SJCRH30 (cell line): Measurements from ENCODE around the gene USP24. TPM values are rescaled to one million over a fixed set of nuclear protein-coding genes. Genes with fewer than 3 reads are reported as not detected.
A peak's percentile ranks its signal among the peaks of the same experiment; 100 is the strongest.

Source experiments
- DNase-seq, 2 experiments: peaks; one replicate each; pipeline ENCODE4 v3.0.0-alpha.2; 2015 to 2020
- H3K27ac ChIP-seq: fragments of 250-450 bp; sonication (Bioruptor Pico); 2 replicates; pipeline ENCODE4 v1.5.1; 2020; ENCODE audit warnings: mild to moderate bottlenecking, moderate library complexity
- H3K27me3 ChIP-seq: fragments of 250-450 bp; sonication (Bioruptor Pico); 2 replicates; pipeline ENCODE4 v1.5.1; 2020; ENCODE audit warnings: mild to moderate bottlenecking, moderate library complexity
- H3K36me3 ChIP-seq: fragments of 250-450 bp; sonication (Bioruptor Pico); 2 replicates; pipeline ENCODE4 v1.5.1; 2020; ENCODE audit warnings: mild to moderate bottlenecking, moderate library complexity
- H3K4me1 ChIP-seq: fragments of 250-450 bp; sonication (Bioruptor Pico); 2 replicates; pipeline ENCODE4 v1.5.1; 2020; ENCODE audit warnings: mild to moderate bottlenecking, moderate library complexity
- H3K4me3 ChIP-seq: fragments of 250-450 bp; sonication (Bioruptor Pico); 2 replicates; pipeline ENCODE4 v1.5.1; 2020; ENCODE audit warnings: mild to moderate bottlenecking, moderate library complexity
- H3K9me3 ChIP-seq: fragments of 250-450 bp; sonication (Bioruptor Pico); replicated peaks from 2 replicates; pipeline ENCODE4 v1.5.1; 2020; ENCODE audit warnings: mild to moderate bottlenecking, moderate library complexity
- total RNA-seq: library from RNA; depleted of rRNA; stranded (reverse); fragments of >200 nt; shearing (Covaris generic); gene quantifications from 2 replicates; pipeline ENCODE4 v1.2.3, GENCODE V29; 2014

Gene USP24
- total RNA-seq, 1 experiment from 2014 or later: 46.2 TPM

DNA sequence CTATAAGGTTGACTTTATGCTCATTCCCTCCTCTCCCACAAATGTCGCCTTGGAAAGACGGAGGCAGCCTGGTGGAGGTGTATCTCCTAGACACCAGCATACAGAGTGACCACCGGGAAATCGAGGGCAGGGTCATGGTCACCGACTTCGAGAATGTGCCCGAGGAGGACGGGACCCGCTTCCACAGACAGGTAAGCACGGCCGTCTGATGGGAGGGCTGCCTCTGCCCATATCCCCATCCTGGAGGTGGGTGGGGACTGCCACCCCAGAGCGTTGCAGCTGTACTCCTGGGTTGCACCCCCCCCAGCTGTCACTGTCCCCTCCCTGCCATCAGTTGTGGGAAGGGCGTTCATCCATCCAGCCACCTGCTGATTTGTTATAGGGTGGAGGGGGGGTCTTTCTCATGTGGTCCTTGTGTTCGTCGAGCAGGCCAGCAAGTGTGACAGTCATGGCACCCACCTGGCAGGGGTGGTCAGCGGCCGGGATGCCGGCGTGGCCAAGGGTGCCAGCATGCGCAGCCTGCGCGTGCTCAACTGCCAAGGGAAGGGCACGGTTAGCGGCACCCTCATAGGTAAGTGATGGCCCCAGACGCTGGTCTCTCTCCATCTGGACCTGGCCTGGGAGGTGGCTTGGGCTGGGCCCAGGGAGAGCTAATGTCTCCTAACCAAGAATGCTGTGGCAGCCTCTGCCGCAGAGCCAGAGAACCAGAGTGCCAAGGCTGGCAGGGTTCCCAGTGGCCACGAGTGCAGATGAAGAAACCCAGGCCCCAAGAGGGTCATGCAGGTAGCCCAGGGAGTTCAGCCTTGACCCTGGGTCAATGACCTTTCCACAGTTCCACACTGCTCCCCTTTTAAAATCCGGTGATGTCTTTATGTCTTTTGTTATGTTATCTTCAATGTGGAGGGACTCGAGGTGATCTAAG is 162.7 kb downstream of the USP24 start:
- DNase-seq: no peak
- Histone ChIP-seq H3K27me3 (peaks cover 12% of the 10 kb centered on the region), H3K36me3 (no peaks in the 10 kb centered on the region), H3K27ac (no peak overlapping the region), H3K9me3 (no peaks in the 10 kb centered on the region), H3K4me1 (no peaks in the 10 kb centered on the region; the same call in 1 of the 2 replicates), H3K4me3 (no peak overlapping the region)

DNA sequence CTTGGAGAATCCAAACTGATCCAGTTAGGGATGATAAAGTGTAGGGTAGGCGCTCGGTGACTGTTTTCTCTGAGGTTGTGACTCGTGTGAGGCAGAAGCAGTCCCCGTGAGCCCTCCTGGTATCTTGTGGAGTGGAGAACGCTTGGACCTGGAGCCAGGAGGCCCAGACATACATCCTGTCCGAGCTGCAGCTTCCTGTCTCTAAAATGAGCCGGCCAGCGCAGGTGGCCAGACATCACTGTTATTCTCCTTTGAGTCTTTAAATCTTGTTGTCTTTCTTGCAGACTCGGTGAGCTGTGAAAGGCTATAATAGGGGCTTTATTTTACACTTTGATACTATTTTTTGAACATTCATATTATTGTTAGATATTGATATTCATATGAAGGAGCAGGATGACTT is 163.5 kb downstream of the USP24 start:
- H3K36me3 ChIP-seq: no peaks in the 10 kb centered on the region
- H3K4me1 ChIP-seq: no peaks in the 10 kb centered on the region; the same call in 1 of the 2 replicates
- H3K27me3 ChIP-seq: peaks cover 12% of the 10 kb centered on the region
- DNase-seq: no peak
- H3K9me3 ChIP-seq: no peaks in the 10 kb centered on the region
- H3K27ac ChIP-seq: no peak overlapping the region
- no peak overlapping the region for H3K4me3 ChIP-seq

DNA sequence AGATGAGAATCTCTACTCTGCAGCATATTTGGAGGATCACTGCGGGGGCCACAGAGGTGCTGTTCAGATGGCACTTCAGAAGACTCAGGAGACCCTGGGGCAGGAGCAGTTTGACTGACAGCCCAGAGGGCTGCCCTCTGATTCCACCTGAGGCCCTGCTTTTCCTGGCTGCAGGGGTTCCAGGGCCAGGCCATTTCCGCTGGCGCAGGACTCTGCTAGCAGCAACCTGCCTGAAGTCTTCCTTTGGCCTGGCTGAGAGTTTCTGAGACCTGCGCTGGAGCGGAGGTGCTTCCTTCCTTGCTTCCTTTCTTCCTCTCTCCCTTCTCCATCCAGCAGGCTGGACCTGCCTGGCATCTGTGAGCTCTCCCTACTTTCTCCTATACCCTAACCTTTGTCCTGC is 164.0 kb downstream of the USP24 start:
- Histone ChIP-seq H3K4me1 (no peaks in the 10 kb centered on the region; the same call in 1 of the 2 replicates), H3K27me3 (peaks cover 12% of the 10 kb centered on the region), H3K4me3 (no peak overlapping the region), H3K9me3 (no peaks in the 10 kb centered on the region), H3K36me3 (no peaks in the 10 kb centered on the region), H3K27ac (no peak overlapping the region)
- DNase-seq: no peak

DNA sequence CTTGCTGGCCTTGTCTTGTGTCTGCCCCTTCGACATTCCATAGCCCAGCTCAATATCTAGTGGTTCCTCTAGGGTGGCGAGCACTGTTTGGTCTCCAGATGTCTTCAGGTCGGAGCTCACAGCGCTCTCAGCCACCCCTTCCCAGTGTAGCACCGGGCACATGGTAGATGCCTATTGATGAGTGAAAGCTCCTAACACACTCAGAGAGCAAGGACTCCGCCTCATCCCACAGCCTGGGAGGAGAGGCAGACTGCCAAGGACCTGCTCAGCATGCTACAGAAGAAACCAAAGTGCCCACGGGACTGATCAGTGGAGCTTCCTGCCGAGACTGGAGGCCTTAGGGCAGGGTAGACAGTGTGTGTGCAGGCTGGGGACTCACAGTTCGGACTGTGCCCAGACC is 164.9 kb downstream of the USP24 start:
- H3K4me3 ChIP-seq: no peak overlapping the region
- H3K27ac ChIP-seq: no peak overlapping the region
- no peak for DNase-seq
- H3K27me3 ChIP-seq: peaks cover 12% of the 10 kb centered on the region
- H3K4me1 ChIP-seq: no peaks in the 10 kb centered on the region; the same call in 1 of the 2 replicates
- no peaks in the 10 kb centered on the region for H3K9me3 ChIP-seq
- H3K36me3 ChIP-seq: no peaks in the 10 kb centered on the region

DNA sequence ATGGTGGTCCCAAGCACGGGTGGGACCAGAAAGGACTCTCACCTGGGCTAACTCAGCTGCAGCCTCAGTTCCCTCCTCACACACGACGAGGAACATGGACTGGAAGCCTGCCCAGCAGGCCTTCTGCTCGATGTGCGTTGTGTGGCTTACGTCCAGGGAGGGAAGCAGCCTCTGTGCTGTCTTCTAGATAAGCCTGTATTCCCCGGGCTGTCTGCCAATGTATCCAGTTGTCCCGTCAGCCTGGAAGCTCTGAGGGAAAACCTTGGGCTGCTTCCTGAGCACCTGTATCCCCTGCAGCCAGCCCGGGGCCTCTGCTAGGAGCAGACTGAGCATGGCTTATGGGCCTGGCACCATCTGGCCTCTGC is 165.3 kb downstream of the USP24 start:
- Histone ChIP-seq H3K27ac (no peak overlapping the region), H3K9me3 (no peaks in the 10 kb centered on the region), H3K4me1 (no peaks in the 10 kb centered on the region; the same call in 1 of the 2 replicates), H3K36me3 (no peaks in the 10 kb centered on the region), H3K4me3 (no peak overlapping the region), H3K27me3 (peaks cover 12% of the 10 kb centered on the region)
- peak; percentile 28 to 45 for DNase-seq

DNA sequence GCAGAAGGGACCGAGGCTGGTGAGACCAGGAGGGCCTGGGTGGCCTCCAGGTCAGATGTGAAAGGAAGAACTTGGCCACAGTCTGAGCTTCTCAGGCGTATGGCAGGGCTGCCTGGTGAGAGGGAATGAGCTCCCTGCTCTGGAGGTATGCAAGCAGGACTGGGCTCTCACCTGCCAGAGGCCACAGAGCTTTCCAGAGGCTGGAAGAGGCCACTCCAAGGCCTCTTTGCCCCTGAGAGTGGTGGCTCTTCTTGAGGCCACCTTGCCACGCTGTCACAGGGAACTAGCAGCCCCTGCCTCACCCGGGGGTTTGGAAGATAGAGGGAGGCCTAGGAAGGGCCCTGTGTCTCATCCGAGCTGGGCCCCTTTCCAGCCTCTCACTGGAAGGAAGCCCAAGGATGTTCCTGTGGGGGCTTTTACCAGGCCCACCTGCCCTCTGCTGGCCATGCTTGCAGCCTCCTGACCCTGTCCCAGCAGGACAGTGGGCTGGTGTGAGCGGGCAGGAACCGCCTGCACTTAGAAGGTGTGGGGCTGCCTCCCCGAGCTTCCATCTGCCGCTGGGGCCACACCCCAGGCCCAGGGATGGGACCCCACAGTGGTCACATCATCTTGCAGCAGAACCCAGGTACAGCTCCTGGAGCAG is 165.8 kb downstream of the USP24 start:
- Histone ChIP-seq H3K27ac (no peak overlapping the region), H3K4me3 (no peak overlapping the region), H3K9me3 (no peaks in the 10 kb centered on the region), H3K4me1 (no peaks in the 10 kb centered on the region; the same call in 1 of the 2 replicates), H3K36me3 (no peaks in the 10 kb centered on the region), H3K27me3 (peaks cover 12% of the 10 kb centered on the region)
- no peak for DNase-seq

DNA sequence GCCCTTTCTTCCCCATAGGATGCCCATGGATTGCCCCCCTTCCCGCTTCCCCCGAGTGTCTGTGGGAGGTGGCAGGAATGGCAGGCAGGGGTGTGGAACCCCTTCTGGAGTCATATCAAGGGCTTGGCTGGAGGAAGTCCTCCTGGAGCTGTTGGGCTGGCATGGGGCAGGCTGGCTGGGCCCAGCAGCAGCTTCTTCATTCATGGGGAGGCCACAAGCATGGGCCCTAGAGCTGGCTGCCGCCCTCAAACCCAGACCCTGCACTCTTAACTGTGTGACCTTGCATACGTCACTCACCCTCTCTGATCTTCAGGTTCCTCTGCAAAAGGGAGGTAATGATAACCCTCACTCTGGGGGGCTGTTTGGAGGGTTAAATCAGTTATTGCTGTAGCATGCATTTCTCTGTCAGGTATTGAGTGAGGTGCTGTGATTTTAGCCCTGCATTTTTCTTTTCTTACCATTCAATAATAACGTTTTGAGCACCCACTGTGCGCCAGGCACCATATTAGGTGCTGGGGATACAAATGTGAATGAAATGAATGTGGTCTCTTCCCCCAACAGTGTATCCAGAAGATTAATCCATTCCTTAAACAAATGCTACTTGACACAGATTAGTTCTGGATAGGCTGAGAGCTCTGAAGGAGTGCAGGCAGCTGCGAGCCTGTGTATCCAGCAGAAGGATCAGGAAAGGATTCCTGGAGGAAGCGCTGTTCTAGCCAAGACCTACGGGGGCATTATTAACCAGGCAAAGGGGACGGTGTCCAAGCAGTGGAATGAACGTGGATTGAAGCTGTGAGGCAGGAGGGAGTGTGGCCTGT is 166.5 kb downstream of the USP24 start:
- Histone ChIP-seq H3K4me3 (no peak overlapping the region), H3K9me3 (no peaks in the 10 kb centered on the region), H3K27me3 (peaks cover 12% of the 10 kb centered on the region), H3K27ac (no peak overlapping the region), H3K4me1 (no peaks in the 10 kb centered on the region; the same call in 1 of the 2 replicates), H3K36me3 (no peaks in the 10 kb centered on the region)
- peak; percentile 34 to 52 for DNase-seq

DNA sequence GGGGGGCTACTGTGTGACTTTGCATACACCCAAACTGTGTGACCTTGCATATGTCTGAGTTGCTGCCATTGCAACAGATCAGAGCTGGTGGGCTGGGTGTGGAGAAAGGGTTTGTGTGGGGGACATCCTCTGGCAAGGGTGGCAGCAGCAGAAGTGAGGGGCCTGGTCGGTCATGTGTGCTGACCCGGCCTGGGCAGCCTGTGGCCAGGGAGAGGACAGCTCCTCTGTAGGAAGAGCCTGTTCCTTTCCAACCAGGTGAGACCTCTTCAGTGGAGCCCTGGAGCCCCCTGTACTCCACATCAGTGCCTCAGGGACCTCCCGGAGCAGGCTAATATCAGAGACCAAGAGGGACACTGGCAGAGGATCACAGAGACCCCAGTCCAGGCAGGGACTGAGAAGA is 167.6 kb downstream of the USP24 start:
- no peaks in the 10 kb centered on the region for H3K9me3 ChIP-seq
- H3K27me3 ChIP-seq: peaks cover 12% of the 10 kb centered on the region
- no peaks in the 10 kb centered on the region for H3K36me3 ChIP-seq

DNA sequence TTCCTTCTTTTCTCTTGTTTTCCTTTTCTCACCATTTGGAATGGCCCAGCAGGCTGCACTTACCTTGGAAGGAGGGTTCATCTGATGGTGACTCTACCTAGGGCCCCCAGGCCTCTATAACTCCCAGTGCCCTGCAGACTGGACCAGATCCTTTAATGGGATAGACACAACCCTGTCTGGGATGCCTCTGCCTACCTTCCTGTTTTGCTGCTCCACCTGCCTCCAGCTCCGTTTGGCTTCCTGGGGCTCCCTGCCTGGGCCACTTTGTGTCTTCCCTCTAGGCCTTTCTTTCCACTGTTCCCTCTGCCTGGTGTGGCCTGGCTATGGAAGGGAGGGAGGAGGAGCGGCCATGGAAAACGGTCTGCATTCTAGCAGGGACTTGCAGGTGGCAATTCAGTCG is 168.3 kb downstream of the USP24 start:
- no peak overlapping the region for H3K4me3 ChIP-seq
- no peak for DNase-seq
- no peaks in the 10 kb centered on the region for H3K9me3 ChIP-seq
- peaks cover 12% of the 10 kb centered on the region for H3K27me3 ChIP-seq
- no peaks in the 10 kb centered on the region for H3K36me3 ChIP-seq
- H3K4me1 ChIP-seq: no peaks in the 10 kb centered on the region; the same call in 1 of the 2 replicates
- no peak overlapping the region for H3K27ac ChIP-seq

More for the DNA sequence above, 167.6 kb downstream of the USP24 start:
- no peak for DNase-seq
- Histone ChIP-seq H3K27ac (no peak overlapping the region), H3K4me3 (no peak overlapping the region), H3K4me1 (no peaks in the 10 kb centered on the region; the same call in 1 of the 2 replicates)

DNA sequence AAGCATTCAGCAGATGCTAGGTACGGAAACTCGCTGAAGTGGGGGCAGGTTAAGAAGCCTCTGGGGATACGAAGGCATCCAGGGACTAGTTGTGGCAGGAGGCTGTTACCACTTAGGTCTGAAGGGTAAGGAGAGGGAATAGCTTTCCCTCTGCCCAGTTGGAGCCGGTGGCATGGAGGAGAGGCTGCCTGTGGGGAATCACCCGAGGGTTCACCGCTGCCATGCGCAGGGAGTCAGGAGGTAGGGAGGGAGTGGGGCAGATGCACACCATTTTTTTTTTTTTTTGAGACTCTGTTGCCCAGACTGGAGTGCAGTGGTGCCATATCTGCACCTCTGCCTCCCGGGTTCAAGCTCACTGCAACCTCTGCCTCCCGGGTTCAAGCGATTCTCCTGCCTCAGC is 169.7 kb downstream of the USP24 start:
- H3K27me3 ChIP-seq: peaks cover 4% of the 10 kb centered on the region; the same call in 1 of the 2 replicates
- H3K4me3 ChIP-seq: no peak overlapping the region
- DNase-seq: no peak
- H3K4me1 ChIP-seq: no peaks in the 10 kb centered on the region; the same call in 1 of the 2 replicates
- H3K27ac ChIP-seq: no peak overlapping the region
- H3K36me3 ChIP-seq: no peaks in the 10 kb centered on the region
- H3K9me3 ChIP-seq: no peaks in the 10 kb centered on the region

DNA sequence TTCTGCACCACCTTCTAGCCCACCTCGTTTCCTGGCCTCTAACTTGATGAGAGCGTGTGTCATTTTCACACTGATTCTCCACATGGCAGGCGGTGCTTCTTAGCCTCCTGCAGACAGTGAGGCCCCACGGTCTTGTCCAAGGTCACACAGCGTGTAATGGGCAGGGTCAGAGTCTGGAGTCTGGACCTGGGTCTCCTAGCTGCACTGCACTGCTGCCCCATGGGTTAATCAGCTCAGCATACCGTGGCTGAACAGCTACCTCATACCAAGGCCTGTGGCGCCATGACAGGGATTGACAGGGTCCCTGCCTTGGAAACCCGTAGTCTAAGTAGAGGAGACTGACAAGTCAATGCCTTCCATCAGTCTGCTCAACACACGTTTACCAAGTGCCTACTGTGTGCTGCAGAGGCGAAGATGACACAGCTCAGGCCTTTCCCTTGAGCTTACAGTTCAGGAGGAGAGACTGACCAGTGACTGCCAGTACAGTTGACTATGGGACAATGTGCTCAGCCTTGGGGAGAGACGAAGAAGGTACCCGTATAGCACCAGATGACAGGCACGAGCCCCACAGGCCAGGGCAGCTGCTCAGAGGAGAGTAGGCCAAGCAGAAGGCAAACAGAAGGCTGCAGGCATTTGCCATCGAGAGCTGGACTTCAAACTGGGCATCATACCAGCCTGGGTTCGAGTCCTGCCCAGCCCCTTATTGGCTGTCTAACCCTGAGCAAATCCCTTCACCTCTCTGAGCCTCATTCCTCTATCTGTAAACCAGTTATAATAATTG is 170.4 kb downstream of the USP24 start:
- no peak overlapping the region for H3K27ac ChIP-seq
- DNase-seq: no peak
- no peaks in the 10 kb centered on the region; the same call in 1 of the 2 replicates for H3K4me1 ChIP-seq
- H3K36me3 ChIP-seq: no peaks in the 10 kb centered on the region
- no peak overlapping the region for H3K4me3 ChIP-seq
- H3K27me3 ChIP-seq: peaks cover 5% of the 10 kb centered on the region
- no peaks in the 10 kb centered on the region for H3K9me3 ChIP-seq

DNA sequence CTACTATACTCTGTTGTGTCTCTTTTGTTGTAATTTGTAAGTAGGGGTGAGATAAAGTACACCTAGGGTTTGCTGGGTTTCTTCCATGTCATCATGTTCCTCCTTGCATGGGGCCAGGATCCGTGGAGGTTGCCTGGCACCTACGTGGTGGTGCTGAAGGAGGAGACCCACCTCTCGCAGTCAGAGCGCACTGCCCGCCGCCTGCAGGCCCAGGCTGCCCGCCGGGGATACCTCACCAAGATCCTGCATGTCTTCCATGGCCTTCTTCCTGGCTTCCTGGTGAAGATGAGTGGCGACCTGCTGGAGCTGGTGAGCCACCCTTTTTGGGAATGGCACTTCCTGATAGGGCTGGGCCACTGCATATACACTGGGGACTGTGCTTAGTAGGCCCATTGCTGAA is 171.4 kb downstream of the USP24 start:
- Histone ChIP-seq H3K9me3 (no peaks in the 10 kb centered on the region), H3K4me3 (no peak overlapping the region), H3K36me3 (no peaks in the 10 kb centered on the region), H3K27ac (no peak overlapping the region), H3K4me1 (no peaks in the 10 kb centered on the region), H3K27me3 (peaks cover 9% of the 10 kb centered on the region)
- no peak for DNase-seq

DNA sequence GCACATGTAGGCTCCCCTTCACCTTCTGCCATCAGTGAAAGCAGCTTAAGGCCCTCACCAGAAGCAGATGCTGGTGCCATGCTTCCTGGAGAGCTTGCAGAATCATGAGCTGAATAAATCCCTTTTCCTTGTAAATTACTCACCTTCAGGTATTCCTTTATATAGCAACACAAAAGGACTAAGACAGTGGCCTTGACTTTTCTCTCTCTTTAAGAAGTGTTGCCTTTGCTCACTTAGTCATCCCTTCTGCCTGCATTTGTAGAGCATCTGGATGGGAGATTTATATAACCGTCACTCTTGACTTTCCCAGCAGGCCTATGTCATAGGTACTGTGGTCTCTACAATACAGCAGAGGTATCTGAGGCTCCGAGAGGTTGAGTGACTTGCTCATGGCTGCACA is 172.2 kb downstream of the USP24 start:
- Histone ChIP-seq H3K4me1 (no peaks in the 10 kb centered on the region), H3K27me3 (peaks cover 9% of the 10 kb centered on the region), H3K36me3 (no peaks in the 10 kb centered on the region), H3K4me3 (no peak overlapping the region), H3K9me3 (no peaks in the 10 kb centered on the region), H3K27ac (no peak overlapping the region)
- no peak for DNase-seq

DNA sequence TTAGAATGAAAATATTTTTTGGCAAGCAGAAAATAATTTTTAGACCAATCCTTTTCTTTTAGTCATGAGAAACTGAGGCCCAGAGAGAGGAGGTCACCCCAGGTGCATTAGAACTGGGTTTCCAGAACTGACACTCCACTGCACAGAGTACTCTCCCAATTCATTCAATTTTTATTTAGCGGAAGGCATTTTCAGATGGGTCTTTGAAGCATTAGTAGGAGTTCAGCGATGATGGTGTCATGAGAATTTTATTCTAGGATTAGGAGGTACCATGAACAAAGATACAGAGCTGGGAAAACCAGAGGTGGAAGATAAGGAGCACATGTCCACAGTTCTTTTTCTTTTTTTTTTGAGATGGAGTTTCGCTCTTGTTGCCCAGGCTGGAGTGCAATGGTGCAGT is 173.6 kb downstream of the USP24 start:
- no peaks in the 10 kb centered on the region for H3K9me3 ChIP-seq
- no peak overlapping the region for H3K27ac ChIP-seq
- H3K36me3 ChIP-seq: no peaks in the 10 kb centered on the region
- H3K4me3 ChIP-seq: no peak overlapping the region
- peaks cover 5% of the 10 kb centered on the region; the same call in 1 of the 2 replicates for H3K27me3 ChIP-seq
- H3K4me1 ChIP-seq: no peaks in the 10 kb centered on the region
- no peak for DNase-seq
